GM21528 (cell line): ENCODE results near the gene BMP15.

Experiments
- ATAC-seq: cut with Tn5 transposase; IDR thresholded peaks from one replicate; pipeline ENCODE4 v1.9.1; 2021; ENCODE audit warnings: mild to moderate bottlenecking, moderate library complexity; ENCODE audit not compliant: unreplicated experiment, low FRiP score

The BMP15 gene

DNA sequence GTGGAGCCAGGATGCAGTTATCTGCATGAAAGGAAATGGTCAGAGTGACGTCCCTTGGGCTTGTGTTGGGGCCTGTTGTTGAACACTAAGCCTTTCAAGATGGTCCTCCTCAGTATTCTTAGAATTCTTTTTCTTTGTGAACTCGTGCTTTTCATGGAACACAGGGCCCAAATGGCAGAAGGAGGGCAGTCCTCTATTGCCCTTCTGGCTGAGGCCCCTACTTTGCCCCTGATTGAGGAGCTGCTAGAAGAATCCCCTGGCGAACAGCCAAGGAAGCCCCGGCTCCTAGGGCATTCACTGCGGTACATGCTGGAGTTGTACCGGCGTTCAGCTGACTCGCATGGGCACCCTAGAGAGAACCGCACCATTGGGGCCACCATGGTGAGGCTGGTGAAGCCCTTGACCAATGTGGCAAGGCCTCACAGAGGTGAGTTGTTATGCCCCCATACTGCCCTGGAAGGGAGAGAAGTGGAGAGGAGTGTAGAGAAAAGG, at the start of gene BMP15:
Gene BMP15 (plus strand): TSS at position 51 of the 492 bp plus-strand sequence. CDS start 49 bp downstream, at position 100.
- no peak for ATAC-seq

DNA sequence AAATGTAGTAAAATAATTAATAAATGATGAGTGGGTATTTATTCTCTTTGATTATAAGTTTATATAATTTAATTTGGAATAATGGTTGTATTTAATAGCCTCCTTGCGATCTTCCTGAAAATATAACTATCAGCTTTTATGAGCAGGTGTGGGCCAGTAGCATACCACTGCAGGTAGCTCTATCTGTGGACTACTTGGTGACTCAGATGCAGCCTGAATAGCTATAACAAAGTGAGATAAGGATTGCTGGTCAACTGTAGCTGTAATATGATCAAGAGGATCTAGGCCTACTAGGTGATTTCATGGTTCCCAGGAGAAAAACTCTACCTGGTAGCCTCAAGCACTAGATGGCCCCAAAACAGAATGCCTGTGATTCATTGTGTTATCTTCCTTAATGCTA, 47.1 kb upstream of the BMP15 start:
- no peak for ATAC-seq

DNA sequence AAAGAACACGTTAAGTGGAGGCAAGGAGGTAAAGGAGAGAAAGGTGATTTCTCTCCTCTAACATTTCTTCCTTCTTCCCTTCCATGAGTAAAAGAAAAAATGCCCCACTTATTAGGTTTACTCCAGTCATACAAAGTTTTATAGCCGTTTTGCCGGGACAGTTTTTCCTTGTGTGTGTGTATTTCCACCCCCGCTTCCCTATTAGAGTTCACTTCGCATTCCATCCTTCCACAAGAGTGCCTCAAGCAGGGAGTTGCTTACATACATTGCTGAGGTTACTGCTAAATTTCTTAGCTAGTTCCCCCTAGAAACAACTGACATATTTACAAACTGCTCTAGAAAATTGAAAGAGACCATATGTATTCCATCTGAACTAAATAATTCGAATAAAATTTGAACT, 45.2 kb upstream of the BMP15 start:
- no peak for ATAC-seq

DNA sequence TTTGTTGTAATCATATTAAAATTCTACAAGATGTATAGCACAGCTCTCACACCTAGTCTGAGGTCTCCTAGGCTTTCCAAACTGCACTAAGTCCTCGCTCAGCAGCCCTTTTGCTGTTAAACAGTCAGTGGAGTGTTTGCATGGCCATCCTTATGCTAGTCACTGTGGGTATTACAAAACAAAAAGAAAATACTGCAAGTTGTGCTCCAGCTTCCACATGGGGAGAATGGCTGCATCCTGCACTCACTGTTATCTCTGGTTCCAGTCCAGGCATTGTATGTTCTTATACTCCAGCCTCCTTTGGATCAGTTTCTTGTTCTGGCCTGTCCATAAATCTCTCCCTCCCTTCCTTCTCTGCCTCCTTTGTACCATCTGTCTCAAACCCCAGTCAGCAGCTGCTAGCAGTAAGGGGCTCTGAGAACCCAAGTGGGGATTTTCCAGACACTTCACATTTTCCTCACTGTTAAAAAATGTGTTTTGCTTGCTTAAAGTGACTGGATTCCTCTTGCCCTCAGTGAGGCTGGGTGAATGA, 38.5 kb upstream of the BMP15 start:
- no peak for ATAC-seq

DNA sequence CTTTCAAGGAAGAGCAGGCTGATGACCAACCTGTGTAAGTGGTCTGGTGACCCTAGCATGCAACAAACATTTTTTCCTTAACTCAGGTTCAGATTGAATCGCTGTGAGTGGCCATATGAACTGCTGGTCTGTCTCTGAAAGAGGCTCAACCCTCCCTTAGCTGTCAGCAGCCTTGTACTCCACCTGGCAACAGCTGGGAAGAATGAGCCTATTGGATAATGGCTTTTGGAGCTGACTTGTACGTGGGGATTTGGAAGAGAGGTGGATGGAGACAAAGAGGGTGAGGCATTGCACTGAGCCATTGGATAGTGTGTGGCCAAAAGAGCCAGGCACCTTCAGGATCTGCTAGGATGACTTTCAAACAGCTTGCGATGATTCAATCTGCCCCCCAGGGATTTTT, 35.7 kb upstream of the BMP15 start:
- ATAC-seq = no peak

DNA sequence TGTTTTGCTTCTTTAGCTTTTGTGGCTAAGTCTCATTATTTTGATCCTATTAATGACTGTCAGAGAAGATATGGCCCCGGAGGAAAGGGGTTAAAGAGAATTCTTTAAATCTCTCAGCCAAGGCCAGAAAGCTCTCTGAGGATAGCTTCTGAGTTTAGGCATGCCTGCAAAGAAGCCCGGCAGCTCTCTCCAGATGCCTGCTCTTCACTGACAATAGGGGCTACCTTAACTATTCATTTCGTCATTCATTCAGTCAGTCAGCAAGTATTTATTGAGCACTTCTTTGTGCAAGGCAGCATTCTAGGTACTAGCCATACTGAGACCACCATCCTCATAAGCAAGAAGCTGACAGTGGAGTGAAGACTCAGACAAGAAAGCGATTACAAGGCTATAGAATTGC, 34.0 kb upstream of the BMP15 start:
- ATAC-seq = no peak

DNA sequence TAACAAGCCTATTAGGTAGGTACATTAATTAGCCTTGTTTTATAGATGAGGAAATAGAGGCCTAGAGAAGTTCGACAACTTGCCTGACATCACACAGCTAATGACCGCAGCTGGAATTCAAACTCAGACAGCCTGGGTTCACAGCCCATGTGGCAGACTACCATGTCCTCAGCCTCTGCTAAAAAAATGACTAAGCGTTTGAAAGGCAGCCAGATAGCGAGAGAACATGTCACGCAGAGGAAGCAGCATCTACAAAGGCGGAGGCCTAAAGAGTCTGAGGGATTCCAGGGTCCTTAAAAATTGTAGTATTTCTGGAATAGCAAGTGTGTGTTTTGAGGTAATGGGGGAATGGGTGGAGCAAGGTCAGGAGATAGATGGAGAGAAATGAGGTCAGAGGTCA, 33.2 kb upstream of the BMP15 start:
- ATAC-seq = no peak

DNA sequence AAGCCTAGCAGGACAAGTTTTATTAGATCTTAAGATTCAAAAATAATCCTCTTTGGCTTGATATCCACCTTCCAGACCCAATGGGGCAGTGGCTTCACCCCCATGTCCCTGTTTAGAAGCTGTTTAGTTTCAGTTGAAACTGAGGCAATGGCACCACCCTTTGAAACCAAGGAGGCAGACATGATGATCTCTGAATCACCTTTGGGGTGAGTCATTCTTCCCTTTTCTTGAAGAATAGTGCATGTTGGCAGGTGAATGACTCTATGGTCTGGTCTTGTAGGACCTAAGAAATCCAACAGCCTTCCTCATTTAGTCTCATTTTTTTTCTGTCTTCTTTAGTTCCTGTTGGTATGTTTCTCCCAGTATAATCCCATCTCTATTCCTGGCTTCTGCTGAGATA, 29.5 kb upstream of the BMP15 start:
- ATAC-seq = no peak

DNA sequence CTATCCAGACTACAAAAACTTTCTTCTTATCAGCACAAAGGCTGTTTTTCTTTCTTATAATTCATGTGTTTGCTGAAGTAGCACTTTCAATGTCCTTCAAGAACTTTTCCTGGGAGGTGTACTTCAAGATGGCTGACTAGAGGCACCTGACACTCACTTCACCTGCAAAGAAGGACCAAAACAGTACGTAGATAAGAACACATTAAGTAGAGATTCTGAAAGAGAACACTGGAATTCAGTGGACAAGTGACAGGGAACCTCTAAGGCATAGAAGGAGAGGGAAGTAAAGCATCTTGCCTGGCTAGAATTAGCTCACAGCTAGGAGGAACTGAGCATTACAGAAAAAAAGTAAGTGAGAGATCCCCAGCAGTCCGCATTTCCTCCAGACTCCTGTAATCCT, 21.7 kb upstream of the BMP15 start:
- no peak for ATAC-seq

DNA sequence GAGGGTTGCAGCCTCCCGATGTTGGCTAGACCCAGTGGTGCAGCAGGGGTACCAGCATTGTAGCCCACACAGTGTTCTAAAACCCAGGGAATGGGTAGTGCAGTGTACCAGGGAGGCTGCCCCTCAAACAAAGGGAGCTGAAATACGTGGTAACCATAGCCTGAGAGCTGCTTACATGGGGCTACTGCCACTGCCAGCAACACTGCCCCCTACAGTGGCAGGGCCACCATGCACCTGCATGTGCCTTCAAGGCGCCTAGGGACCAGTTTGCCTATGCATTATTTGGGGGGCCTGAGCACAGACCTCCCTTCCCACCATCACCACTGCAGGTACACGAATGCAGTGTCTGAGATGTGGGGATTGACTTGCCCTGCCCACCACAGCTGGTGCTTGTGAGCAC, 21.0 kb upstream of the BMP15 start:
- no peak for ATAC-seq

DNA sequence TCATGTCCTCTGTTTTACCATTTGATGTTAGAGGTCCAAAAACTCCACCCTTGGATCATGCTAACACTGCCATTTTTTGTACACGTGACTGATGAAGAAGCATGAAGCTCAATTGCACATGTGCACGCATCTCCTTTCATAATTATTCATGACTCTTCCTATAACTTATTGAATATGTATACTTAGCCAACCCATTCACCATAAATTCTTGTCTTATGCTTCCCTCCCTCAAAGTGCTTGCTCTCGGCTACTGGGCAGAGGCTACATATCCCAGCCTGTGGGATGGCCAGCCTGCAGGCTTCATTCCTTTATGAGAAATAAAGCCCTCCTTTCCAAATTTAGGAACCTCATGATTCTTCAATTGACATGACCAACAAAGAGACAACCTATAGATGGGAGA, 17.5 kb upstream of the BMP15 start:
- ATAC-seq = no peak

DNA sequence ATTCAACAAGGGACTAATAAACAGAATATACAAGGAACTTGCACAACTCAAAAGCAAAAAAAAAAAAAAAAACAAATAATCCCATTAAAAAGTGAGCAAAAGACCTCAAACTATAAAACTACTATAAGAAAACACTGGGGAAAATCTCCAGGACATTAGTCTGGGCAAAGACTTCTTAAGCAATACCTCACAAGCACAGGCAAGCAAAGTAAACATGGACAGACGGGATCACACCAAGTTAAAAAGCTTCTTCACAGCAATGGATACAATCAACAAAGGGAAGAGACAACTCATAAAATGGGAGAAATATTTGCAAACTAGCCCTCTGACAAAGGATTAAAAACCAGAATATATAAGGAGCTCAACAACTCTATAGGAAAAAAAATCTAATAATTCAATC, 17.1 kb upstream of the BMP15 start:
- no peak for ATAC-seq

DNA sequence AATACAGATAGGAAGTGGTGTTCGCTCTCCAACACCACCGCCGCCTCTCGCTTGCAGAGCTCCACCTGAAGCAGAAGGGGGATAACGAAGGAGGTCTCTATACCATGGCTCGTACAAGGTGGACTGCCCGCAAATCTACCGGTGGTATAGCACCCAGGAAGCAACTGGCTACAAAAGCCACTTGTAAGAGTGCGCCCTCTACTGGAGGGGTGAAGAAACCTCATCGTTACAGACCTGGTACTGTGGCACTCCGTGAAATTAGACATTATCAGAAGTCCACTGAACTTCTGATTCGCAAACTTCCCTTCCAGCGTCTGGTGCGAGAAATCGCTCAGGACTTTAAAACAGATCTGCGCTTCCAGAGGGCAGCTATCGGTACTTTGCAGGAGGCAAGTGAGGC, 5.2 kb upstream of the BMP15 start:
- ATAC-seq = no peak

DNA sequence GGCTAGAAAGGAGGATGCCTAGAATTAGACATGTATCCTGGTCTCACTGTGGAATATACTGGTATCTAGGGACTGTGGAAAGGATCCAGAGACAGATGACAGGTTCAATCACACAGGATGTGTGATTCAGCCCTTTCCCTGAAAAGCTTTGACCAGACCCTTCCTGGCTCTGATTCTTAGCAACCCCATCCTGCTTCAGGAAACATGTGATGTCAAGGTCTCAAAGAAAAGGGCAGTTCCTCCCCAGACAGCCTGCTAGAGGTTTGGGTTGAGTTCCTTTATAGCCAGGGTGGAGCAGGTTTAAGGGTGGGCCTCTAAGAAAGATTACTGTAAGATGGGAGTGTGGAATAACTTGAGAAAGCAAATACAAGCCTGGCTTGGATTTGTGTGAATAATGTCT, 3.0 kb downstream of the BMP15 start:
- ATAC-seq = no peak

DNA sequence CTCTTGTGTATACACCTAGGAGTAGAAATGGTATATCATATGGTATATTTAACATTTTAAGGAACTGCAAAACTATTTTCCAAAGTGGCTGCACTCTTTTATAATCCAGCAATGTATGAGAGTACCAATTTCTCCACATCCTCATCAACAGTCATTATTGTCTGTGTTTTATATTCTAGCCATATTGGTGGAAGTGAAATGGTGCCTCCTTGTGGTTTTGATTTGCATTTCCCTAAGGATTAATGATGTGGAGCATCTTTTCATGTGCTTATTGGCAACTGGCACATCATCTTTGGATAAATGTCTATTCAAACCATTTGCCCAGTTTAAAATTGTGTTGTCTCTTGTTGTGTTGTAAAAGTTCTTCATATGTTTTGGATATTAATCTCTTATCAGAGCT, 9.6 kb downstream of the BMP15 start:
- ATAC-seq = no peak

DNA sequence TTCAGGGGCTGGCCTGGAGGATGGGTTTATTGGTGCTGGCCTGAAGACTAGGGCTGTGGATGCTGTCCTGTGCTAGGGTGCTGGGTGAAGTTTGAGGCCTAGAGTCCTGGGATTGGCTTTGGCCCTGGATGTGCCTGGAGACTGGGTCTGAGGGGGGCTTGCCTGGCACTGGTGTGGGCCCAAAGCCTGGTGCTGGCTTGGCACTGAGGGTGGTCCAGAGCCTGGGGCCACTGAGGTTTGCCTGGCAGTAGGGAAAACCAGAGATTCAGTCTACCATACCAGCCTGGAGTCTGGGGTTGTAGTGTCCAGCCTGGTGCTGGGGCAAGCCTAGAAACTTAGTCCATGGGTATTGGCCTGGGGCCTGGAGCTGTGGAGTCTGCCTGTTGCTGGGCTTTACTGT, 16.6 kb downstream of the BMP15 start:
- ATAC-seq = no peak

DNA sequence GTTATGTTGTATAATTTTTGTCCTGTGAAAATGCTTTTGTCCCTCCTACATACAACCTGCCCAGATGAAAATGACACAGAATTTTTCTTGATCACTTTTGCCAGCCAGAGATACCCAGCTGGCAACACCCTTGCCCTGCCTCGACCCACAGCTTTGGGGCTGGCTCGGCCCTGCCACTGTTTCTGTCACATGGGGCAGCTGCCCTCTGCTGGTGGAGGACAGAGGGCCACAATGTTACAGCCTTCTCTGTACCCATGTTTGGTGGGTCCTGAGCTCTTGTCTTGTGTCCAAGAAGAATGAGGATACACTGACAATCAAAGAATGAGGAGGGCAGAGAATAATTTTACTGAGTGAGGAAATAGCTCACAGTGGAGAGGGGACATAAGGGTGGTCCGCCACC, 31.1 kb downstream of the BMP15 start:
- no peak for ATAC-seq

DNA sequence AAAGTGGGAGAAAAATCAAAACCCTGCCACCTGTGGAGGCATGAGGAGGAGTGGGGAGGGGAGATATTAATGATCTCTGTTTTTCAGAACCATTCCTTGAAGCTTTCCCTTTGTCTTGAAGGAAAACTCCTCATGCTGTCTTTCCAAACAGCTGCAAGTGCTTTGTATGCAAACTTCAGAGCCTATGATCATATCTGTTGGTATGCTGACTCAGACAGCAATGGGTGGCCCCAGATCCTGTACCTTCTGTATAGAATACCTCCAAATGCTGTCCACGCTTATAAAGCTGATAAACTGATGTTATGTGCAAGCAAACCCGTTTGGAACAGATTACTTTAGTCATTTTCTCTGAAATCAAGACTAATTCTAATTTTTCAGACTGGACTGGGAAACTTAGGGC, 31.9 kb downstream of the BMP15 start:
- ATAC-seq = no peak

DNA sequence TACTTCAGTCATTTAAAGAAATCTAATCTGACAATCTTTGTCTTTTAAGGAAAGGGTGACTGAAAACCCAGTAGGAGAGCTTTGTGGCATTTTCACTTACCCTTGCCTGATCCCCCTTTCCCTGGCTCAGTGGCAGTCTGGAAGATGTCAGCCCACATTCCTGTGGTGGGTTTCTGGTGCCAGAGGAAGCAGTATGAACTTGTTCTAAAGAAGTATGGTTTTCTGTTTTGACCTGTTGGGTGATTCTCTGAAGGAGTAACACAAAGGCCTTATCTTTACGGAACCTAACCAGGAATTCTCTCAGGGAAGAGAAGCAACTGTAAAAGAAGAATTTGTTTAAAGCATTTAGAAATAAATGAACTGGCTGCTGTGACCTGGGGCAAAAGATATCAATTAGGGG, 41.9 kb downstream of the BMP15 start:
- no peak for ATAC-seq

DNA sequence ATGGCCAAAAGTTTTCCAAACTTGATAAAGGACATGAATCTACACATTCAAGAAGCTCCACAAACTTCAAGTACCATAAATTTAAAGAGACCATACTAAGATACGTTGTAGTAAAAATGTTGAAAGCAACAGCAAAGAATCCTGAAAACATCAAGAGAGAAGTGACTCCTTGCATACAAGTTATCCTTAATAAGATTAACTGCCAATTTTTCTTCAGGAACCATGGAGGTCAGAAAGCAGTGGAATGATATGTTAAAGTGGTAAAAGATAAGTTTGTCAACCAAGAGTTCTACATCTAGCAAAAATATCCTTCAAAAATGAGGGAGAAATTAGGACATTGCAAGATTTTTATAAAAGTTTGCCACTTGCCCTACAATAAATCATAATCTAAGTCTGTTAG, 43.3 kb downstream of the BMP15 start:
- ATAC-seq = no peak

DNA sequence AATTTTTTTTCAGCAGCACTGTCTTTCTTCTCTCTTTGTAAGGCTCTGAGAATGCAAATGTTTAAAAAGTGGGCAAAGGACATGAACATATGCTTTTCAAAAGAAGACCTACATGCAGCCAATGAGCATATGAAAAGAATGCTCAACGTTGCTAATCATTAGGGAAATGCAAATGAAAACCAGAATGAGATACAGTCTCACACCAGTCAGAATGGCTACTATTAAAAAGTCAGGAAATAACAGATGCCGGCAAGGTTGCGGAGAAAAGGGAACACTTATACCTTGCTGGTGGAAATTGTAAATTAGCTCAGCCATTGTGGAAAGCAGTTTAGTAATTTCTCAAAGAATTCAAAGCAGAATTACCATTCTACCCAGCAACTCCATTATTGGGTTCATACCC, 51.6 kb downstream of the BMP15 start:
- no peak for ATAC-seq

DNA sequence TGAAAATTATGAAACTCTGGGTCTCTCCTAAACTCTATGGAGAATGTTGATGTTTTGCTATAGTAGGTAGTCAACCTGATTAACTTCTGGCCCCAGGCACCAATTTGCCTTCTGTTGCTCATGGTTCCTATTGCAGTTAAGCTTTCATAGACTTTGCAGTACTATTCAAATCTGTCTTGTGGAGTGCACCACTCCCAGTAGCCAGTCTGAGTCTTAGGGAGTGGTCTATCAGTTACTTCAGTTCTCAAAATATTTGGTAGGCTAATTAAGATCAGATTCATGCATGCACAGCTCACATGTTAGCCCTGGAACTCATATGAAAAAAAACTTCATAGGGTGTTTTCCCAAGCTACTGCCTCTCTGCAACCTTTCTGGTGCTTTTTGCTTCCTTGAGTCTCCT, 53.3 kb downstream of the BMP15 start:
- ATAC-seq = no peak
